Suprapubic skin (tissue), 4 donors: Measurements from ENCODE around the gene C5AR2. TPM values are rescaled to one million over a fixed set of nuclear protein-coding genes. Genes with fewer than 3 reads are reported as not detected.

Experiments
- DNase-seq, 2 donors: peaks; one replicate each; pipeline ENCODE4 v3.0.0-alpha.2; 2019; ENCODE audit warnings: low spot score in 2 of 2
- H3K27ac ChIP-seq: fragments of 200-600 bp; sonication (generic); one replicate; pipeline ENCODE4 v1.5.1; 2019
- H3K27me3 ChIP-seq: fragments of 200-600 bp; sonication (generic); one replicate; pipeline ENCODE4 v1.5.1; 2019
- H3K36me3 ChIP-seq: fragments of 200-600 bp; sonication (generic); one replicate; pipeline ENCODE4 v1.5.1; 2019
- H3K4me1 ChIP-seq: fragments of 200-600 bp; sonication (generic); one replicate; pipeline ENCODE4 v1.5.1; 2019
- H3K4me3 ChIP-seq: fragments of 200-600 bp; sonication (generic); one replicate; pipeline ENCODE4 v1.5.1; 2019; ENCODE audit warnings: mild to moderate bottlenecking
- H3K9me3 ChIP-seq: fragments of 200-600 bp; sonication (generic); one replicate; pipeline ENCODE4 v1.5.1; 2019
- EP300 ChIP-seq: sonication (generic); formaldehyde crosslinking; IDR thresholded peaks from one replicate; pipeline ENCODE4 v1.6.1; 2017; ENCODE audit warnings: antibody characterized with exemption
- POLR2A ChIP-seq, 2 donors: fragments of 450-650 bp; IDR thresholded peaks; one replicate each; pipeline ENCODE4 v1.6.1; 2017; ENCODE audit warnings: antibody characterized with exemption in 2 of 2, mild to moderate bottlenecking in 2 of 2, moderate library complexity in 2 of 2
- POLR2AphosphoS5 ChIP-seq, 3 donors: sonication (generic); formaldehyde crosslinking; IDR thresholded peaks; one replicate each; pipeline ENCODE4 v1.6.1; 2017; ENCODE audit warnings: antibody characterized with exemption in 3 of 3
- WGBS: methylation state at CpG from one replicate; pipeline ENCODE4 v1.1.5; 2018; 5-methylcytosine and 5-hydroxymethylcytosine counted together
- total RNA-seq, 4 donors: library from RNA; depleted of rRNA; stranded (reverse); fragments of >200 nt; gene quantifications; one replicate each; pipeline ENCODE4 v1.1.0, GENCODE V29; 2016
- TF ChIP-seq, protein P1 (sequence below), 2 donors: fragments of 200-600 bp in 1 of 2; fragments of 450-650 bp in 1 of 2; sonication (generic) in 1 of 2; IDR thresholded peaks; one replicate each; pipeline ENCODE4 v1.5.1; 2016 to 2019; ENCODE audit warnings: antibody characterized with exemption in 2 of 2, mild to moderate bottlenecking in 1 of 2, moderate library complexity in 1 of 2

The C5AR2 gene
- total RNA-seq, 4 donors from 2014 or later = 0.68 to 3.1 (median 1.5) TPM

DNA sequence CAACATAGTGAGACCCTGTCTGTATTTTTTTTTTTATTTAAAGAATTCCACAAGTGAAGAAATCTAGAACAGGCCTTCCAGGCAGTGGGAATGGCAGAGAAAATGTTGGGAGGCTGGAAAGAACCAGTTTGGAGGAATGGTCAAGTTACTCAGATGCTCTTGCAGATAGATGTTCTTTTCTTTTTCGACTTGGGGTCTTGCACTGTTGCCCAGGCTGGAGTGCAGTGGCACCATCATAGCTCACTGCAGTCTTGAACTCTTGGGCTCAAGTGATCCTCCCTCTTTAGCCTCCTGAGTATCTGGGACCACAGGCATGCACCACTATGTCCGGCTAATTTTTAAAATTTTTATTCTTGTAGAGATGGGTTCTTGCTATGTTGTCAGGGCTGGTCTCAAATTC is 21.7 kb upstream of the C5AR2 start:
- H3K36me3 ChIP-seq = no peaks in the 10 kb centered on the region
- H3K4me1 ChIP-seq = peaks cover 6% of the 10 kb centered on the region
- H3K27me3 ChIP-seq = peaks cover 13% of the 10 kb centered on the region
- no peak overlapping the region for H3K27ac ChIP-seq
- peak overlapping the region; percentile 12 for H3K4me3 ChIP-seq
- no peak for DNase-seq
- 74% methylated on average over 2 of the region's 2 CpGs for WGBS
- TF ChIP-seq EP300 = no peak
- no peaks in the 10 kb centered on the region for H3K9me3 ChIP-seq

DNA sequence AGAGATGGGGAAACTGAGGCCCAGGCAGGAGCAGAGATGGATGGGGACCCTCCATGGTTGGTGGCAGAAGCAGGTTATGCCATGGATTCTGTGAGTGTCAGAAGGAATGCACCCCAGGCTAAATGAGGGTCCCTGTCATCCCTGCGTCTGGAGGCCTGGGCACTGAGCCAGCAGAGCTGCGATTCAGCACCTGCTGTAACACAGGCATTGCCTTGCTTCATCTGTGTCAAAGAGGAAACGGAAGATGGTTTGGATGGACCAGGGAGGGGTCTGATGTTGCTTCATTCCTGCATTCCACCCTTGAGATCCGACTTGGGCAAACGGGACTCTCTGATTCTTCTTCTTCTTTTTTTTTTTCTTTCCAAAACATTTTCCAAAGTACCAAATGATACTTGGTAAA is 21.2 kb upstream of the C5AR2 start:
- peaks cover 4% of the 10 kb centered on the region for H3K4me1 ChIP-seq
- peak overlapping the region; percentile 12 for H3K4me3 ChIP-seq
- H3K9me3 ChIP-seq = no peaks in the 10 kb centered on the region
- no peaks in the 10 kb centered on the region for H3K36me3 ChIP-seq
- H3K27me3 ChIP-seq = peaks cover 13% of the 10 kb centered on the region
- DNase-seq = no peak
- 13% methylated on average over 5 of the region's 5 CpGs for WGBS
- no peak overlapping the region for H3K27ac ChIP-seq
- TF ChIP-seq POLR2AphosphoS5 (IDR thresholded peaks at IDR 0.05) (no peak), POLR2A (IDR thresholded peaks at IDR 0.05) (no peak), EP300 (no peak)
- TF ChIP-seq, protein P1, sequence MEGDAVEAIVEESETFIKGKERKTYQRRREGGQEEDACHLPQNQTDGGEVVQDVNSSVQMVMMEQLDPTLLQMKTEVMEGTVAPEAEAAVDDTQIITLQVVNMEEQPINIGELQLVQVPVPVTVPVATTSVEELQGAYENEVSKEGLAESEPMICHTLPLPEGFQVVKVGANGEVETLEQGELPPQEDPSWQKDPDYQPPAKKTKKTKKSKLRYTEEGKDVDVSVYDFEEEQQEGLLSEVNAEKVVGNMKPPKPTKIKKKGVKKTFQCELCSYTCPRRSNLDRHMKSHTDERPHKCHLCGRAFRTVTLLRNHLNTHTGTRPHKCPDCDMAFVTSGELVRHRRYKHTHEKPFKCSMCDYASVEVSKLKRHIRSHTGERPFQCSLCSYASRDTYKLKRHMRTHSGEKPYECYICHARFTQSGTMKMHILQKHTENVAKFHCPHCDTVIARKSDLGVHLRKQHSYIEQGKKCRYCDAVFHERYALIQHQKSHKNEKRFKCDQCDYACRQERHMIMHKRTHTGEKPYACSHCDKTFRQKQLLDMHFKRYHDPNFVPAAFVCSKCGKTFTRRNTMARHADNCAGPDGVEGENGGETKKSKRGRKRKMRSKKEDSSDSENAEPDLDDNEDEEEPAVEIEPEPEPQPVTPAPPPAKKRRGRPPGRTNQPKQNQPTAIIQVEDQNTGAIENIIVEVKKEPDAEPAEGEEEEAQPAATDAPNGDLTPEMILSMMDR (IDR thresholded peaks at IDR 0.05) = no peak

DNA sequence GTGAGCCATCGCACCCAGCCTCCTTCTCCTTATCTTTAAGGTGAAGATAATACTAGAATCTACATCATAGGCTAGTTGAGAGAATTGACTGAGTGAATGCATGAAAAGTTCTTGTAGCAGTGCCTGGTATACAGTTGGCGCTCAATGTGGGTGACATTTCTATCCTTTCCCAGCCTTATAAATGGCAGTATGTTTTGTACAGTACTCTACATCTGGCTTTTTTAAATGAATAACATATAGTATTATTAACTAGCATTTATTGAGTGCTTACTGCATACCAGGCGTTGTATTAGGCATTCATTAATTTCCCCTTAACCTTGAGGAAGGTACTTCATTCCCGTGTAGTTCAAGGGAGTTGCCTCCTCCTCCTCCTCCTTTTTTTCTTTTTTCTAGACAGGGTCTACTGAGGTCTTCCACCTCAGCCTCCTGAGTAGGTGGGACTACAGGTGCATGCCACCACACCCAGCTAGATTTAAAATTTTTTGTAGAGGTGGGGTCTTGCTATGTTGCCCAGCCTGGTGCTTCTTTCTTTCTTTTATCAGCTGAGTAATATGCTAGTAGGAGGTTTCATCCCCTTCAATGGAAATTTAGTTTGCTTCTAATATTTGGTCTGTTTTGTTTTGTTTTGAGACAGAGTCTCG is 19.5 kb upstream of the C5AR2 start:
- no peak for DNase-seq
- H3K27me3 ChIP-seq = peaks cover 13% of the 10 kb centered on the region
- TF ChIP-seq POLR2AphosphoS5 (IDR thresholded peaks at IDR 0.05) (no peak), POLR2A (IDR thresholded peaks at IDR 0.05) (no peak), EP300 (no peak)
- TF ChIP-seq, protein P1 (IDR thresholded peaks at IDR 0.05) = no peak
- WGBS = 90% methylated on average over 5 of the region's 5 CpGs
- H3K4me3 ChIP-seq = no peak overlapping the region
- peaks cover 4% of the 10 kb centered on the region for H3K4me1 ChIP-seq
- H3K27ac ChIP-seq = no peak overlapping the region
- H3K9me3 ChIP-seq = no peaks in the 10 kb centered on the region
- no peaks in the 10 kb centered on the region for H3K36me3 ChIP-seq

DNA sequence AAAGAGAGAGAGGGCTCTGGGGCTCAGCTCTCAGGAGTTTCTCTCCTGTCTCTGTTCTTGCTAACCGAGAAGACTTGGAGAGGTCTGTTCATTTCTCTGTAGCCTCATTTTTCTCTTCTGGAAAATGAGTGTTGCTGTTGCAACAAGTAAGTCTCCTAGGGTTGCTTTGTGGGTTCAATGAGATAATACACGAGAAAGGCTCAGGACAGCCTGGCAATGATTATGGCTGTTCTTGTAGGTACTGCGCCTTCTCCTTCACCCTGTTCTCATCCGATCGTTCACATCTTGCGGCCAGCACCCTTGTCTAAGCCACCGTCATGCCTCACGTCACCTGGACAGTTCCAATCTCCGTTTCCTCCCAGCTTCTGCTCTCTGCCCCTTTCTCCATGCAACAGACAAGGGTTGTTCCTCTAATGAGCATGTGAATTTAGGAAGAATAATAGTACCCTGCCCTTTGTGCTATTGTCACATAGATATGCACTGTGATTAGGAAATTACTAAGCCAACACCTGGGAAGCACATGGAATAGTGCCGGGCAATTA is 18.1 kb upstream of the C5AR2 start:
- H3K27ac ChIP-seq = no peak overlapping the region
- H3K4me3 ChIP-seq = no peak overlapping the region
- H3K36me3 ChIP-seq = no peaks in the 10 kb centered on the region
- H3K4me1 ChIP-seq = peaks cover 4% of the 10 kb centered on the region
- no peaks in the 10 kb centered on the region for H3K9me3 ChIP-seq
- TF ChIP-seq POLR2A (IDR thresholded peaks at IDR 0.05) (no peak), POLR2AphosphoS5 (IDR thresholded peaks at IDR 0.05) (no peak), EP300 (no peak)
- TF ChIP-seq, protein P1 (IDR thresholded peaks at IDR 0.05) = no peak
- no peak for DNase-seq
- 75% methylated on average over 10 of the region's 10 CpGs for WGBS
- H3K27me3 ChIP-seq = peaks cover 13% of the 10 kb centered on the region

DNA sequence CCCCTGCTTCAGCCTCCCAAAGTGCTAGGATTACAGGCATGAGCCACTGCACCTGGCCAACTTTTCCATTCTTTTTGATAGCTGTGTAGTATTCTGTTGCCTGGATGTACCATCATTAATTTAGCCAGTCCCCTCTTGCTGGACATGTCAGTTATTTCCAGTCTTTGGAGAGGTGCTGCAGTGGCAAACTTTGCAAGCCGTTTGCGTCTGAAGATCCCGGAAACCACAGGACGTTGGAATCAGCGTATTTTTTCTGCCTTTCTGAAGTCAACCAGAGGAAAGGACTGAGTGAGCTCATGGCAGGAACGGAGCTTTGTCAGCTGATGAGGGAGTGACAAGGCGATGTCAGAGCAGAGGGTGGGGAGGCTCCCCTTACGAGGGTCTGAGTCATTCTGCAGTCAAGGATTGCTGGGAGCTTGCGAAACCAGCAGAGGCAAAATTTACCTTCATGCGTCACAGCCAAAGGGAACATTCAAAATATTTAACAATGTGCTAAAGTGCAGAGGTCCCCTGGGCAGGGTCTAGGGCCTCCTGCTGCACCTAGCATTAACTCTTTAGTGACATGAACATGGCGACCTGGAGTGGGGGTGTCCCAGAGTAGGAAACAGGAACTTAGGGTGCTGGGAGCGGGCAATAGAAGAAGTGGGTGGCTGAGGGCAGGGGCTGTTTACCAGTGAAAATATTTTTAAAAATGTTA is 16.7 kb upstream of the C5AR2 start:
- no peak overlapping the region for H3K27ac ChIP-seq

More for the DNA sequence above, 16.7 kb upstream of the C5AR2 start:
- Histone ChIP-seq H3K36me3 (no peaks in the 10 kb centered on the region), H3K4me3 (no peak overlapping the region), H3K9me3 (no peaks in the 10 kb centered on the region), H3K27me3 (peaks cover 11% of the 10 kb centered on the region), H3K4me1 (peaks cover 4% of the 10 kb centered on the region)
- peak; percentile 88 for DNase-seq
- WGBS = 39% methylated on average over 12 of the region's 12 CpGs
- TF ChIP-seq, protein P1 (IDR thresholded peaks at IDR 0.05) = no peak
- TF ChIP-seq POLR2A (IDR thresholded peaks at IDR 0.05) = no peak
- no peak for TF ChIP-seq EP300
- TF ChIP-seq POLR2AphosphoS5 (IDR thresholded peaks at IDR 0.05) = peak in 2 of 3 donors; percentile 64 to 87
